Tibial artery (tissue), 4 donors: Measurements from ENCODE around the gene CSKMT.

ENCODE experiments used
- DNase-seq, 2 donors: peaks; one replicate each; pipeline ENCODE4 v3.0.0-alpha.2; 2019
- H3K27ac ChIP-seq, 2 donors: fragments of 200-600 bp; sonication (generic) in 1 of 2; 1 replicate in 1 of 2; 2 replicates in 1 of 2; pipeline ENCODE4 v1.5.1; 2018 to 2019; ENCODE audit warnings: mild to moderate bottlenecking in 1 of 2
- H3K27me3 ChIP-seq, 2 donors: fragments of 200-600 bp; sonication (generic) in 1 of 2; one replicate each; pipeline versions ENCODE4 v1.5.1 to v1.6.0; 2016 to 2019
- H3K36me3 ChIP-seq, 3 donors: fragments of 200-600 bp; sonication (generic) in 2 of 3; one replicate each; pipeline ENCODE4 v1.5.1; 2016 to 2019; ENCODE audit warnings: mild to moderate bottlenecking in 2 of 3
- H3K4me1 ChIP-seq, 4 donors: fragments of 200-600 bp; sonication (generic) in 2 of 4; 1 replicate in 3 of 4; 2 replicates in 1 of 4; pipeline ENCODE4 v1.5.1; 2016 to 2019
- H3K4me3 ChIP-seq, 2 donors: fragments of 200-600 bp; sonication (generic) in 1 of 2; 1 replicate in 1 of 2; 2 replicates in 1 of 2; pipeline ENCODE4 v1.5.1; 2018 to 2019; ENCODE audit warnings: mild to moderate bottlenecking in 2 of 2
- H3K9me3 ChIP-seq, 3 donors: fragments of 200-600 bp; sonication (generic) in 1 of 3; one replicate each; pipeline ENCODE4 v1.5.1; 2016 to 2019
- CTCF ChIP-seq, 2 experiments: fragments of 200-600 bp in 1 of 2; fragments of 450-650 bp in 1 of 2; IDR thresholded peaks; one replicate each; pipeline ENCODE4 v1.5.1; 2017 to 2019; ENCODE audit warnings: antibody characterized with exemption in 2 of 2, mild to moderate bottlenecking in 1 of 2, moderate library complexity in 1 of 2
- intact Hi-C: fragments of 100-400 bp; cut with DNase I; formaldehyde crosslinking; loops from one replicate; pipeline ENCODE4 v1.15.0; 2023; ENCODE audit warnings: low total_unique reads

The CSKMT gene

DNA sequence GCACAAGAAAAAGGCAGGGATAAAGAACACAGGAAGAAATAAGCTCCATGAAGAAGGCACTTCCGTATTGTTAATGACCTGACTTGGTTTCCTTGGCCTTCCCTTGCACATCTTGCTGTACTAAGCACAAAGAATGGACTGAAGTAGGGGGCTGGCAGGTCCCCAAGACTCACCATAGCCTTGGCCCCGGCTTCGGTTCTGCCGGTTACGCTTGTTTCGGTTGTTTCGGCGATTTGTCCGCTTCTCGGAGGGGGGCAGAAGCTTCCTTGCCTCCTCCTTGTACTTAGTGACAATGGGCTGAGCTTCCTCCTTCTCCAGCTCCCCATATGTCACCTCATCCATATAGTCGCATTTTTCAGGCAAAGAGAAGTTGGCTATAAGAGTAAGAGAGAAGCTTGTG is 51.7 kb downstream of the CSKMT start:
- TF ChIP-seq CTCF (IDR thresholded peaks at IDR 0.05): no peak

More for the DNA sequence above, 51.7 kb downstream of the CSKMT start:
- H3K4me3 ChIP-seq: no peak overlapping the region
- intact Hi-C loops: no loop called here
- no peaks in the 10 kb centered on the region for H3K9me3 ChIP-seq
- no peak for DNase-seq
- H3K27me3 ChIP-seq: no peaks in the 10 kb centered on the region
- H3K36me3 ChIP-seq: peaks cover 89 to 100% (median 95%) of the 10 kb centered on the region in 3 donors
- H3K27ac ChIP-seq: no peak overlapping the region
- peaks cover 0 to 2% (median 0%) of the 10 kb centered on the region in 4 donors for H3K4me1 ChIP-seq
